T-helper 22 cell (primary cell): ENCODE data around the gene CASK.

Experiments
- DNase-seq: peaks from one replicate; pipeline ENCODE4 v3.0.0-alpha.2; 2020; ENCODE audit warnings: low read depth

The CASK gene

DNA sequence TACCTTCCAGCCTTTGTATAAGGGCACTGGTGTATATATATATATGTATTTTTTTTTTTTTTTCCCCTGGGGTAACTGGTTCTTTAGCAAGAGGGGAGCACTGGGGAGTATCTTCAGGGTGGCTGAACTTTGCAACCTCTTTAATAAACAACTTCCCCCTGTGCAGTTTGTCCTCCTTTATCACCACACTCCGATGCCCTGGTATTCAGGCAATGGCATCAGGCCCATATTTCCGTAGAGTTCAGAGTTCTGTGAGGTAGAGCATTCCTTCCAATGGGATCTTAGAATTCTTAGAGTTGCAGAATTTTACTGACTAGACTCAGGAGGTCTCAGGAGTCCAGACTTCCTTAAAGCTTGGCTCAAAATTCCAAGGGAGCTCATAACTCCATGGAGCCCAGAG, 451.6 kb downstream of the CASK start:
- no peak for DNase-seq

- no peak for DNase-seq
Observed at GRCh38 chrX:41470706-41471105, 452.6 kb downstream of the CASK start.

GRCh38 chrX:41468647-41469323, 454.6 kb downstream of the CASK start:
- no peak for DNase-seq
